PFSK-1 (cell line): Measurements from ENCODE around the gene EEFSEC.

ENCODE experiments used
- FOXP2 ChIP-seq: optimal IDR thresholded peaks from 2 replicates; pipeline ENCODE3; 2011; ENCODE audit warnings: borderline replicate concordance, control low read depth, inconsistent platforms; ENCODE audit not compliant: insufficient read depth; ENCODE audit errors: extremely low read length, extremely low read depth
- POLR2AphosphoS5 ChIP-seq: IDR thresholded peaks from 2 replicates; pipeline ENCODE4 v1.6.1; 2012; ENCODE audit warnings: low read depth, mild to moderate bottlenecking, control low read depth, low read length, moderate library complexity
- REST ChIP-seq, 2 experiments: IDR thresholded peaks; 2 replicates each; pipeline versions ENCODE4 v1.6.1 to v1.8.0; 2011 to 2012; ENCODE audit warnings: low read depth in 2 of 2, low read length in 2 of 2, control low read depth in 1 of 2, inconsistent platforms in 1 of 2, mild to moderate bottlenecking in 1 of 2, moderate library complexity in 1 of 2; ENCODE audit not compliant: insufficient read depth in 1 of 2
- SIN3A ChIP-seq: IDR thresholded peaks from 2 replicates; pipeline ENCODE4 v1.6.1; 2012; ENCODE audit warnings: mild to moderate bottlenecking, low read length, moderate library complexity, borderline replicate concordance; ENCODE audit not compliant: insufficient read depth
- TAF1 ChIP-seq: IDR thresholded peaks from 2 replicates; pipeline ENCODE4 v1.6.1; 2012; ENCODE audit warnings: low read length, control low read depth, borderline replicate concordance; ENCODE audit not compliant: insufficient read depth

The EEFSEC gene

DNA sequence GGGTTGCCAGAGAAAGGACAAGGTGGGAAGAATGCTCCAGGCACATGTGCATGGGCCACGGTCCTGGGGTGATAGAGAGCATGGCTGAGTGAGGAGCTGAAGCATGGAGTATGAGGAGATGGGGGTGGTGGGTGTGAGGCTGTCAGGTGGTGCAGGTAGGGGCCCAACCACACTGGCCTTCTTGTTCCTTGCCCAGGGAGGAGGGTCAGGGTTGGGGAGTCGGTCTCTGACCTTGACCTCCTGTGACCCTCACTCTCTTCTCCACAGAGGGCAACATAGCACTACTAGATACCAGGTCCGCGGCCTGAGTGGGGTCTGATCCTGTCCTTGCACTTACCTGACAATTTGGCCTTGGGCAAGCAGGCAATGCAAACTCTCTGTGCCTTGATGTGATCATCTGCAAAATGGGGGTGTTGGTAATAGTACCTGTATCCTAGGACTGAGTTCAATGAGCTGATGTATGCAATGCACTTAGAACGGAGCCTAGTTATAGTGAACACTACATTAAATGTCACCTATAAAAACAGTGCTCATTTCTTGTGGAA is 75.2 kb downstream of the EEFSEC start:
- TF ChIP-seq SIN3A (no peak), FOXP2 (no peak), POLR2AphosphoS5 (no peak), TAF1 (no peak), REST (IDR thresholded peaks at IDR 0.05; ENCODE audit: insufficient read depth in 1 of 2, low read depth in 2 of 2, low read length in 2 of 2) (no peak)

DNA sequence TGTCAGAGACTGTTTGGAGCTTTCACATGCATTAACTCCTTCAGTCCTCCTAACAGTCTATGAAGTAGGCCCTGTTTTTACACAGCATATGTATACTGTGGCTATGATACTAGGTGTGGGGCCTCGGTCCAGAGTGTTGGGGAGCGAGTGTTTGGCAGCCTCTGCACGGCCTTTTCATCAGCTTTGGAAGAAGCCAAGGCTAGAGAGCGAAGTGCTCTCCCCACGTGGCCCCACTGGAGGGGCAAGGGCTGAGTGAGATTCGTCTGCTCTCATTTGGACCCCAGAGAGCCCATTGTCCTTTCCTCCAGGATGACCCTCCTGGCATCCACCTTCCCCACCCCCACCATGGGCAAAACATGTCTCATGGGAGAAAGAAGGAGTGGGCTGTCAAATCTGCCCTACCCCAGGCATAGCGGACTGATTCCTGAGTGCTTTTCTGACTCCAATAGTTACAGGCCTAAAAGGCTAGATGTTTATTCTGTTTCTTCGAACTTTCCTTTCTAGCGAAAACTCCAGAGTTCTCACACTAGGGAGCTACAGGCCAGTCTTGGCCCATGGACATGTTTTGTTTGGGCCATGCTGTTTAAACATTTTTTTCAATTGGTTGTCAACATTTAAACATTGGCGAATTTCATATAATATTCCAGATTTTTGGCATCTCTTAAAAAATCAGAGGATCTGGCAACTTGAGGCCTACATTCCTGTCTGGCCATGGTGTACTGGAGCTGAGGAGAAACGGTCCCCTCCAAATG is 76.0 kb downstream of the EEFSEC start:
- TF ChIP-seq POLR2AphosphoS5, result no peak
- TF ChIP-seq FOXP2, result no peak
- no peak for TF ChIP-seq REST (IDR thresholded peaks at IDR 0.05; ENCODE audit: insufficient read depth in 1 of 2, low read depth in 2 of 2, low read length in 2 of 2)
- no peak for TF ChIP-seq TAF1
- no peak for TF ChIP-seq SIN3A

- TF ChIP-seq REST (IDR thresholded peaks at IDR 0.05; ENCODE audit: insufficient read depth in 1 of 2, low read depth in 2 of 2, low read length in 2 of 2) (no peak), TAF1 (no peak), SIN3A (no peak), POLR2AphosphoS5 (no peak)
Measured at GRCh38 chr3:128231606-128232005, 78.3 kb downstream of the EEFSEC start.

DNA sequence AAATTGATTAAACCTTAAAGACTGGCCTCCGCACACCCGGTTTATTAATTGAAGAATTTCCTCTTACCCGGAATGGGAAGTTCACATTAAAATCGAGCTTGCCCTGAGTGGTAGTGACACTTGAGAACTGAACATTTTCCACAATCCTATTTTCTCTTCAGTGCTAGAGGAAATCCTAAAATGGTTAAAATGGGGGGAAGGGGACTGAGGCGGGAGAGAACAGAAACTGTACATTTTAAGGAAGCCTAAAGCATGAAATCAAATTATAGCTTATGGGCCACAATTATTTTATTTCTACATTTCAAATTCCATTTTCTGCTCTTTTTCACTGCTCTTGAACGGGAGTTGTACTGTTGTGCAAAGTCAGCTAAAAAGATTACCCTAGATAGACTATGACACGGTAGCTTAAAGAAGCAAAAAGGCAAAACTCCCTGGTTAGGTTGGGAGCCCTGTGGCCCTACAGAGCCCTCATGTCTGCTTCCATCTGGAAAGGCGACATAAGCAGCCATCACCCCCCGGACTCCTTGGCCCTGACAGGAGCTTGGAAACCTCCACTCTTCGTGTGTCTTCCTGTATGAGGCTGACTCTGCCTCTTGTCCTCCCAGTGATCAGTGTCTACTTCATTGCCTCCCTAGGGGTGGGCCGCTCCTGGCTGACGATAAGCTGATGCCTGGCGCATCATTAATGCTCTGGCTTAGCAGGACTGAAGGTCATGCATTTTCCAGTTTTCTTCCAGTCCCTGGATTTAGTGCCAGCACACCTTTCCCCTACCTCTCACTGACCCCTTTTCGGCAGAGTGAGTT is 79.3 kb downstream of the EEFSEC start:
- no peak for TF ChIP-seq POLR2AphosphoS5
- no peak for TF ChIP-seq SIN3A
- TF ChIP-seq REST (IDR thresholded peaks at IDR 0.05; ENCODE audit: insufficient read depth in 1 of 2, low read depth in 2 of 2, low read length in 2 of 2), result no peak
- no peak for TF ChIP-seq TAF1
